HG03457 (cell line): ENCODE measurements around the gene GLB1L2.
"Not testable (repeated sequence)": the region's sequence is repeated elsewhere in the genome, so short reads cannot be mapped to it uniquely, and the experiment has no call there.

Source experiments
- ATAC-seq: cut with Tn5 transposase; IDR thresholded peaks from one replicate; pipeline ENCODE4 v1.9.1; 2021; ENCODE audit warnings: moderate number of reproducible peaks; ENCODE audit not compliant: unreplicated experiment

Gene GLB1L2

GRCh38 chr11:134322553-134322952, 9.2 kb upstream of the GLB1L2 start:
- no peak for ATAC-seq

- ATAC-seq: no peak
These were observed 3.4 kb upstream of the GLB1L2 start for GRCh38 chr11:134328433-134328832.

- no peak for ATAC-seq
These were observed 1.0 kb upstream of the GLB1L2 start for GRCh38 chr11:134330611-134331353.

- ATAC-seq: no peak
These were observed 422 bp downstream of the GLB1L2 start for GRCh38 chr11:134332189-134332631.

GRCh38 chr11:134332782-134333181, 994 bp downstream of the GLB1L2 start:
- no peak for ATAC-seq

- no peak for ATAC-seq
These were observed 1.5 kb downstream of the GLB1L2 start for GRCh38 chr11:134333312-134333711.

GRCh38 chr11:134333946-134334345, 2.2 kb downstream of the GLB1L2 start:
- no peak for ATAC-seq

GRCh38 chr11:134334796-134335571, 3.2 kb downstream of the GLB1L2 start:
- ATAC-seq: no peak

- ATAC-seq: no peak
These were observed 5.3 kb downstream of the GLB1L2 start for GRCh38 chr11:134337051-134337450.

GRCh38 chr11:134338068-134338467, 6.3 kb downstream of the GLB1L2 start:
- no peak for ATAC-seq

- ATAC-seq: no peak
These were observed 6.9 kb downstream of the GLB1L2 start for GRCh38 chr11:134338654-134339053.

GRCh38 chr11:134339756-134340155, 8.0 kb downstream of the GLB1L2 start:
- no peak for ATAC-seq

- ATAC-seq: no peak
These were observed 8.7 kb downstream of the GLB1L2 start for GRCh38 chr11:134340354-134340964.

GRCh38 chr11:134341805-134342571, 10.2 kb downstream of the GLB1L2 start:
- no peak for ATAC-seq

- ATAC-seq: no peak
These were observed 11.0 kb downstream of the GLB1L2 start for GRCh38 chr11:134342572-134343340.

GRCh38 chr11:134343646-134344045, 11.9 kb downstream of the GLB1L2 start:
- ATAC-seq: no peak

GRCh38 chr11:134344497-134345236, 12.9 kb downstream of the GLB1L2 start:
- ATAC-seq: not testable (repeated sequence)

- ATAC-seq: no peak
These were observed 13.4 kb downstream of the GLB1L2 start for GRCh38 chr11:134345237-134345550.

GRCh38 chr11:134346101-134346975, 14.6 kb downstream of the GLB1L2 start:
- no peak for ATAC-seq
